Astrocyte of the cerebellum (primary cell): ENCODE data around the gene TIMP4.

ENCODE experiments used
- DNase-seq: peaks from one replicate; pipeline ENCODE4 v3.0.0-alpha.2; 2011; ENCODE audit warnings: low read depth
- H3K4me3 ChIP-seq: 2 replicates; pipeline ENCODE4 v1.5.1; 2011; ENCODE audit warnings: mild to moderate bottlenecking, low read depth, low read length, moderate library complexity
- CTCF ChIP-seq: IDR thresholded peaks from 2 replicates; pipeline ENCODE4 v1.5.1; 2012; ENCODE audit warnings: low read length, low read depth, moderate library complexity, mild to moderate bottlenecking; ENCODE audit errors: missing control alignments
- in situ Hi-C: cut with HindIII; loops from 2 replicates; pipeline ENCODE4 v1.10.0; 2017; ENCODE audit warnings: low sequenced_read_pairs

Gene TIMP4

GRCh38 chr3:12121466-12121865 lies 37.2 kb downstream of the TIMP4 start:
- no peak for DNase-seq
- H3K4me3 ChIP-seq, result no peak overlapping the region
- in situ Hi-C loops, result no loop called here
- TF ChIP-seq CTCF, result no peak

GRCh38 chr3:12120374-12121140 lies 38.2 kb downstream of the TIMP4 start:
- no peak for DNase-seq
- in situ Hi-C loops, result no loop called here
- TF ChIP-seq CTCF, result no peak
- no peak overlapping the region for H3K4me3 ChIP-seq

- TF ChIP-seq CTCF, result no peak
- in situ Hi-C loops, result no loop called here
Measured at GRCh38 chr3:12117473-12117872, 41.2 kb downstream of the TIMP4 start.

GRCh38 chr3:12116870-12117269 lies 41.8 kb downstream of the TIMP4 start:
- in situ Hi-C loops, result no loop called here
- DNase-seq, result no peak
- no peak for TF ChIP-seq CTCF
- no peak overlapping the region for H3K4me3 ChIP-seq

More at GRCh38 chr3:12117473-12117872, 41.2 kb downstream of the TIMP4 start:
- DNase-seq, result no peak
- H3K4me3 ChIP-seq, result no peak overlapping the region

GRCh38 chr3:12115849-12116248 lies 42.9 kb downstream of the TIMP4 start:
- in situ Hi-C loops, result no loop called here
- no peak for TF ChIP-seq CTCF
- no peak overlapping the region for H3K4me3 ChIP-seq
- no peak for DNase-seq

- no peak for DNase-seq
- no peak overlapping the region for H3K4me3 ChIP-seq
- in situ Hi-C loops, result no loop called here
- no peak for TF ChIP-seq CTCF
Measured at GRCh38 chr3:12115104-12115503, 43.6 kb downstream of the TIMP4 start.
